ENCODE measurements around the gene CAMTA1. TPM values are rescaled to one million over a fixed set of nuclear protein-coding genes. Genes with fewer than 3 reads are reported as not detected.

Gene CAMTA1
- total and polyA plus RNA-seq, 9 of the 15 experiments (the other 6 are each of a cell fraction or from before 2014, with no cell fraction given) = 43.9 to 161 (median 65.9) TPM

DNA sequence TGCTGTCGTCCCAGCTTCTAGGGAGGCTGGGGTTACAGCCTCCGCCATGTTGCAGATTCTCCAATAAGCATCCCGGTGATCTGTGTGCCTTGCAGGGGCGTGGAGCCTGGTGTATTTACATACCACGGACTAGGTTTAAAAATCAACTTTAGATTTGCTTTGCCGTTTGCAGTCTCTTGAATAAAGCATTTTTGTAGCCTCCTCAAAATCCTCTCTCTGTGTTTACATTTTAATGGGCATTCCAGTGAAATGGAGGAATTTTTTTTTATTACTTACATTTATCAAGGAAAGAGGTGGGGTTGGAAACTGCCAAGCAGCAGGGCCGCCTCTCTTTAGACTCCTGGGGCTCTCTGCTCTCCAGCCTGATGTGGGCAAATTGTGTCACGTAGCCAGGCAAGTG, 548.4 kb downstream of the CAMTA1 start:
- Histone ChIP-seq H3K9ac (ENCODE audit: insufficient read depth in 1 of 2, low read depth in 2 of 2, low read length in 2 of 2) (no peak overlapping the region), H3K9me3 (replicated peaks; ENCODE audit: control insufficient read depth, insufficient read depth, low read depth, low read length) (no peaks in the 10 kb centered on the region), H3K27ac (ENCODE audit: extremely low read depth, low read depth, low read length) (no peak overlapping the region), H3K36me3 (ENCODE audit: control insufficient read depth, insufficient read depth, low read length) (no peaks in the 10 kb centered on the region), H3K79me2 (ENCODE audit: control insufficient read depth, insufficient read depth, low read length) (no peaks in the 10 kb centered on the region), H3K27me3 (ENCODE audit: control insufficient read depth in 2 of 2, insufficient read depth in 2 of 2, low read length in 2 of 2) (peaks cover 22 to 62% of the 10 kb centered on the region in 2 experiments), H2AFZ (ENCODE audit: low read depth, low read length) (no peak overlapping the region), H3K9me1 (ENCODE audit: control insufficient read depth, insufficient read depth, low read length) (no peaks in the 10 kb centered on the region), H4K20me1 (replicated peaks; ENCODE audit: control insufficient read depth, insufficient read depth, low read length) (no peaks in the 10 kb centered on the region), H3K4me3 (no peak overlapping the region), H3K4me2 (ENCODE audit: insufficient read depth, low read length) (no peak overlapping the region), H3K4me1 (replicated peaks in 1 of 2; ENCODE audit: control insufficient read depth in 2 of 2, insufficient read depth in 2 of 2, low read length in 2 of 2) (no peaks in the 10 kb centered on the region)
- FAIRE-seq (no peak), DNase-seq (ENCODE audit: extremely low read depth in 1 of 4, low spot score in 3 of 4) (no peak), ATAC-seq (no peak)
- ChIA-PET CTCF (ENCODE audit: low intra/inter-chr PET ratio) (no interaction called here), POLR2A (no interaction called here)
- in situ Hi-C loops (cut with MboI) (loop anchor here (5.0 kb wide), 1 partner anchor 44 kb away; no protein-coding TSS in a partner anchor), intact Hi-C loops (cut with micrococcal nuclease) (no loop called here)
- no TSS peak for BruUV-seq (replicated peaks)
- TF ChIP-seq THRAP3 (IDR thresholded peaks at IDR 0.05; ENCODE audit: borderline replicate concordance) = no peak
- 0 out of 2 replicates have a peak, but pooled peaks have one; percentile 20 for TF ChIP-seq EGR1 (conservative IDR thresholded peaks at IDR 0.05)
- under 1% methylated on average over 8 of the region's 8 CpGs for WGBS (ENCODE audit: insufficient coverage, low coverage, missing lambda C conversion rate)

DNA sequence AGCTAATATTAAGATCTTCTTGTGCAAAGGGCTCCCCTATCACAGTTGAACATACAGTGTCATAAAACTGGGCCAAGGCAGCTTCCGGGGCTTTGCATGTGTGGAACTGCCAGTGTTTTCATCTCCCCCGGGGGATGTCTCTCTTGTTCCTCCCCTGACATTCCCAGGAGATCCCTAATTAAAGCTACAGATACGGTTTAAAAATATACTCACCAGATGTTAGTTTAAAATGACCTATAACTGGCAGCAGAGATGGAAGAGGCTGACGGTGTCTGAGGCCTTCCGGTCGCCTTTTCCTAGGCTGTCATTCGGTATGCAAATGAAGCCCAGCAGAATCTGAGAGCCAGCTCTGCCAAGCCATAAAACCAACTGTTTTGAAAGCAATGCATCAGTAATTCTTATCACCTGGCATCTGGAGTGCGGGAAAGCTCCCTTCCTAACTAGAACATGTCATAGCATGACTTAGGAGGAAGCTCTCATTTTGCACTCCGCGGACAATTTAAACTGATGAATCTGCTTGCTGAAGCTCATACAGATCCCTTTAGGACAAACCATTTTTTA, 549.3 kb downstream of the CAMTA1 start:
- no peaks in the 10 kb centered on the region for H3K9me1 ChIP-seq (ENCODE audit: control insufficient read depth, insufficient read depth, low read length)
- ChIA-PET POLR2A (interaction anchor here (0.6 to 1.2 kb wide), 3 partner anchors 9 to 817 kb away, joined by 3 to 5 read pairs (median 5); no protein-coding TSS in a partner anchor), CTCF (ENCODE audit: low intra/inter-chr PET ratio) (no interaction called here)
- DNase-seq (ENCODE audit: extremely low read depth in 1 of 4, low spot score in 3 of 4) (no peak), ATAC-seq (no peak), FAIRE-seq (no peak)
- peaks cover 22 to 62% of the 10 kb centered on the region in 2 experiments for H3K27me3 ChIP-seq (ENCODE audit: control insufficient read depth in 2 of 2, insufficient read depth in 2 of 2, low read length in 2 of 2)
- H3K4me3 ChIP-seq = no peak overlapping the region
- H3K4me1 ChIP-seq (replicated peaks in 1 of 2; ENCODE audit: control insufficient read depth in 2 of 2, insufficient read depth in 2 of 2, low read length in 2 of 2) = no peaks in the 10 kb centered on the region
- no peaks in the 10 kb centered on the region for H3K36me3 ChIP-seq (ENCODE audit: control insufficient read depth, insufficient read depth, low read length)
- H3K79me2 ChIP-seq (ENCODE audit: control insufficient read depth, insufficient read depth, low read length) = no peaks in the 10 kb centered on the region
- H4K20me1 ChIP-seq (replicated peaks; ENCODE audit: control insufficient read depth, insufficient read depth, low read length) = no peaks in the 10 kb centered on the region
- H3K27ac ChIP-seq (ENCODE audit: extremely low read depth, low read depth, low read length) = no peak overlapping the region
- WGBS (ENCODE audit: insufficient coverage, low coverage, missing lambda C conversion rate) = 2% methylated on average over 10 of the region's 10 CpGs
- H3K9me3 ChIP-seq (replicated peaks; ENCODE audit: control insufficient read depth, insufficient read depth, low read depth, low read length) = no peaks in the 10 kb centered on the region
- intact Hi-C loops (cut with micrococcal nuclease) = no loop called here
- no peak overlapping the region for H3K4me2 ChIP-seq (ENCODE audit: insufficient read depth, low read length)
- in situ Hi-C loops (cut with MboI) = loop anchor here (5.0 kb wide), 1 partner anchor 43 kb away; no protein-coding TSS in a partner anchor
- no TSS peak for BruUV-seq (replicated peaks)
- no peak overlapping the region for H2AFZ ChIP-seq (ENCODE audit: low read depth, low read length)
- no peak overlapping the region for H3K9ac ChIP-seq (ENCODE audit: insufficient read depth in 1 of 2, low read depth in 2 of 2, low read length in 2 of 2)
- TF ChIP-seq ZNF41 (CRISPR knock-in tag; conservative IDR thresholded peaks at IDR 0.05) (no peak), E2F3 (CRISPR knock-in tag; IDR thresholded peaks at IDR 0.05) (no peak), EGR1 (conservative IDR thresholded peaks at IDR 0.05) (no peak), NBN (IDR thresholded peaks at IDR 0.05; ENCODE audit: low read depth) (no peak), HDAC8 (tag; IDR thresholded peaks at IDR 0.05) (no peak), NR1H2 (CRISPR knock-in tag; IDR thresholded peaks at IDR 0.05) (no peak)
- TF ChIP-seq, protein P1, sequence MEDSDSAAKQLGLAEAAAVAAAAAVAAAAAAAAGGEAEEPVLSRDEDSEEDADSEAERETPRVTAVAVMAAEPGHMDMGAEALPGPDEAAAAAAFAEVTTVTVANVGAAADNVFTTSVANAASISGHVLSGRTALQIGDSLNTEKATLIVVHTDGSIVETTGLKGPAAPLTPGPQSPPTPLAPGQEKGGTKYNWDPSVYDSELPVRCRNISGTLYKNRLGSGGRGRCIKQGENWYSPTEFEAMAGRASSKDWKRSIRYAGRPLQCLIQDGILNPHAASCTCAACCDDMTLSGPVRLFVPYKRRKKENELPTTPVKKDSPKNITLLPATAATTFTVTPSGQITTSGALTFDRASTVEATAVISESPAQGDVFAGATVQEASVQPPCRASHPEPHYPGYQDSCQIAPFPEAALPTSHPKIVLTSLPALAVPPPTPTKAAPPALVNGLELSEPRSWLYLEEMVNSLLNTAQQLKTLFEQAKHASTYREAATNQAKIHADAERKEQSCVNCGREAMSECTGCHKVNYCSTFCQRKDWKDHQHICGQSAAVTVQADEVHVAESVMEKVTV (CRISPR knock-in tag; IDR thresholded peaks at IDR 0.05) = no peak
- TF ChIP-seq, protein P2, sequence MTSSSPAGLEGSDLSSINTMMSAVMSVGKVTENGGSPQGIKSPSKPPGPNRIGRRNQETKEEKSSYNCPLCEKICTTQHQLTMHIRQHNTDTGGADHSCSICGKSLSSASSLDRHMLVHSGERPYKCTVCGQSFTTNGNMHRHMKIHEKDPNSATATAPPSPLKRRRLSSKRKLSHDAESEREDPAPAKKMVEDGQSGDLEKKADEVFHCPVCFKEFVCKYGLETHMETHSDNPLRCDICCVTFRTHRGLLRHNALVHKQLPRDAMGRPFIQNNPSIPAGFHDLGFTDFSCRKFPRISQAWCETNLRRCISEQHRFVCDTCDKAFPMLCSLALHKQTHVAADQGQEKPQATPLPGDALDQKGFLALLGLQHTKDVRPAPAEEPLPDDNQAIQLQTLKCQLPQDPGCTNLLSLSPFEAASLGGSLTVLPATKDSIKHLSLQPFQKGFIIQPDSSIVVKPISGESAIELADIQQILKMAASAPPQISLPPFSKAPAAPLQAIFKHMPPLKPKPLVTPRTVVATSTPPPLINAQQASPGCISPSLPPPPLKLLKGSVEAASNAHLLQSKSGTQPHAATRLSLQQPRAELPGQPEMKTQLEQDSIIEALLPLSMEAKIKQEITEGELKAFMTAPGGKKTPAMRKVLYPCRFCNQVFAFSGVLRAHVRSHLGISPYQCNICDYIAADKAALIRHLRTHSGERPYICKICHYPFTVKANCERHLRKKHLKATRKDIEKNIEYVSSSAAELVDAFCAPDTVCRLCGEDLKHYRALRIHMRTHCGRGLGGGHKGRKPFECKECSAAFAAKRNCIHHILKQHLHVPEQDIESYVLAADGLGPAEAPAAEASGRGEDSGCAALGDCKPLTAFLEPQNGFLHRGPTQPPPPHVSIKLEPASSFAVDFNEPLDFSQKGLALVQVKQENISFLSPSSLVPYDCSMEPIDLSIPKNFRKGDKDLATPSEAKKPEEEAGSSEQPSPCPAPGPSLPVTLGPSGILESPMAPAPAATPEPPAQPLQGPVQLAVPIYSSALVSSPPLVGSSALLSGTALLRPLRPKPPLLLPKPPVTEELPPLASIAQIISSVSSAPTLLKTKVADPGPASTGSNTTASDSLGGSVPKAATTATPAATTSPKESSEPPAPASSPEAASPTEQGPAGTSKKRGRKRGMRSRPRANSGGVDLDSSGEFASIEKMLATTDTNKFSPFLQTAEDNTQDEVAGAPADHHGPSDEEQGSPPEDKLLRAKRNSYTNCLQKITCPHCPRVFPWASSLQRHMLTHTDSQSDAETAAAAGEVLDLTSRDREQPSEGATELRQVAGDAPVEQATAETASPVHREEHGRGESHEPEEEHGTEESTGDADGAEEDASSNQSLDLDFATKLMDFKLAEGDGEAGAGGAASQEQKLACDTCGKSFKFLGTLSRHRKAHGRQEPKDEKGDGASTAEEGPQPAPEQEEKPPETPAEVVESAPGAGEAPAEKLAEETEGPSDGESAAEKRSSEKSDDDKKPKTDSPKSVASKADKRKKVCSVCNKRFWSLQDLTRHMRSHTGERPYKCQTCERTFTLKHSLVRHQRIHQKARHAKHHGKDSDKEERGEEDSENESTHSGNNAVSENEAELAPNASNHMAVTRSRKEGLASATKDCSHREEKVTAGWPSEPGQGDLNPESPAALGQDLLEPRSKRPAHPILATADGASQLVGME (CRISPR knock-in tag; IDR thresholded peaks at IDR 0.05) = no peak
